Keratinocyte (primary cell): ENCODE results near the gene PCDHGA2. TPM values are rescaled to one million over a fixed set of nuclear protein-coding genes. Genes with fewer than 3 reads are reported as not detected.

Source experiments
- DNase-seq: peaks from one replicate; pipeline ENCODE4 v3.0.0-alpha.2; 2011; ENCODE audit warnings: low read depth, missing footprints, low spot score
- FAIRE-seq: peaks from 2 replicates; lab custom pipeline; 2011; peaks lifted over from hg19 to GRCh38; lab: Jason Lieb, UNC
- H2AFZ ChIP-seq: 2 replicates; pipeline ENCODE4 v1.6.0; 2012; ENCODE audit warnings: low read length, control low read depth, inconsistent platforms; ENCODE audit not compliant: control insufficient read depth
- H3K27ac ChIP-seq: 2 replicates; pipeline ENCODE4 v1.5.1; 2011; ENCODE audit warnings: low read length; ENCODE audit not compliant: control insufficient read depth, insufficient read depth
- H3K27me3 ChIP-seq: 3 replicates; pipeline ENCODE4 v1.6.0; 2011; ENCODE audit warnings: low read length; ENCODE audit not compliant: control insufficient read depth, insufficient read depth; ENCODE audit errors: extremely low read depth
- H3K36me3 ChIP-seq, 2 experiments: 2 replicates in 1 of 2; 3 replicates in 1 of 2; pipeline ENCODE4 v1.5.1; 2011; ENCODE audit warnings: low read length in 2 of 2, mild to moderate bottlenecking in 1 of 2; ENCODE audit not compliant: control insufficient read depth in 2 of 2, insufficient read depth in 2 of 2; ENCODE audit errors: extremely low read depth in 1 of 2
- H3K4me1 ChIP-seq: 3 replicates; pipeline ENCODE4 v1.5.1; 2011; ENCODE audit warnings: low read length; ENCODE audit not compliant: control insufficient read depth, insufficient read depth; ENCODE audit errors: extremely low read depth
- H3K4me2 ChIP-seq: 3 replicates; pipeline ENCODE4 v1.6.0; 2011; ENCODE audit warnings: low read depth, low read length; ENCODE audit not compliant: control insufficient read depth, insufficient read depth; ENCODE audit errors: extremely low read depth
- H3K4me3 ChIP-seq, 3 experiments: fragments of 200-600 bp in 1 of 3; sonication (generic) in 1 of 3; 2 replicates in 2 of 3; 3 replicates in 1 of 3; pipeline ENCODE4 v1.5.1; 2011 to 2016; ENCODE audit warnings: low read length in 3 of 3, mild to moderate bottlenecking in 3 of 3, control low read depth in 2 of 3, inconsistent platforms in 1 of 3, low read depth in 1 of 3, mixed read lengths in 1 of 3, mixed run types in 1 of 3, moderate library complexity in 1 of 3; ENCODE audit not compliant: control insufficient read depth in 2 of 3, insufficient read depth in 2 of 3; ENCODE audit errors: extremely low read depth in 1 of 3
- H3K79me2 ChIP-seq: 2 replicates; pipeline ENCODE4 v1.6.0; 2012; ENCODE audit warnings: low read length; ENCODE audit not compliant: control insufficient read depth, insufficient read depth
- H3K9ac ChIP-seq: 3 replicates; pipeline ENCODE4 v1.6.0; 2011; ENCODE audit warnings: low read length; ENCODE audit not compliant: control insufficient read depth, insufficient read depth; ENCODE audit errors: extremely low read depth
- H3K9me1 ChIP-seq: 3 replicates; pipeline ENCODE4 v1.6.0; 2011; ENCODE audit warnings: low read length; ENCODE audit not compliant: control insufficient read depth, insufficient read depth; ENCODE audit errors: extremely low read depth
- H3K9me3 ChIP-seq: 2 replicates; pipeline ENCODE4 v1.5.1; 2012; ENCODE audit warnings: low read depth, low read length; ENCODE audit not compliant: control insufficient read depth
- H4K20me1 ChIP-seq: 3 replicates; pipeline ENCODE4 v1.6.0; 2011; ENCODE audit warnings: low read length; ENCODE audit not compliant: control insufficient read depth, insufficient read depth; ENCODE audit errors: extremely low read depth
- EZH2 ChIP-seq: IDR thresholded peaks from one replicate; pipeline ENCODE4 v1.6.1; 2012; ENCODE audit warnings: inconsistent platforms, mild to moderate bottlenecking, low read length, moderate library complexity
- dilution Hi-C: fragments of 300-500 bp; cut with MboI; formaldehyde crosslinking; loops from one replicate; pipeline ENCODE4 v1.7.0; 2020; ENCODE audit warnings: low sequenced_read_pairs; ENCODE audit not compliant: extremely low pct_ligation_motif_present
- polyA plus RNA-seq, 5 experiments: library from polyadenylated mRNA; depleted of rRNA in 3 of 5; stranded (reverse) in 3 of 5; stranded (forward) in 1 of 5; unstranded in 1 of 5; fragments of >200 nt; gene quantifications; 1 replicate in 1 of 5; 2 replicates in 3 of 5; 3 replicates in 1 of 5; pipeline versions ENCODE4 v1.2.1 to v1.2.3, GENCODE V29; 2011 to 2012; ENCODE audit warnings: missing spikeins in 2 of 5, low read depth in 1 of 5, low replicate concordance in 1 of 5
- TF ChIP-seq, protein P1 (sequence below), 3 experiments: IDR thresholded peaks in 1 of 3; conservative IDR thresholded peaks in 1 of 3; optimal IDR thresholded peaks in 1 of 3; 2 replicates in 2 of 3; 3 replicates in 1 of 3; pipeline versions ENCODE3 to v1.5.1; 2011; ENCODE audit warnings: low read length in 3 of 3, mild to moderate bottlenecking in 3 of 3, moderate library complexity in 2 of 3, control low read depth in 1 of 3, inconsistent platforms in 1 of 3; ENCODE audit not compliant: insufficient read depth in 2 of 3; ENCODE audit errors: extremely low read depth in 1 of 3

The PCDHGA2 gene
- polyA plus RNA-seq, 1 donor (not counting 4 experiments of a cell fraction or from before 2014, with no cell fraction given), result 0.14 TPM

DNA sequence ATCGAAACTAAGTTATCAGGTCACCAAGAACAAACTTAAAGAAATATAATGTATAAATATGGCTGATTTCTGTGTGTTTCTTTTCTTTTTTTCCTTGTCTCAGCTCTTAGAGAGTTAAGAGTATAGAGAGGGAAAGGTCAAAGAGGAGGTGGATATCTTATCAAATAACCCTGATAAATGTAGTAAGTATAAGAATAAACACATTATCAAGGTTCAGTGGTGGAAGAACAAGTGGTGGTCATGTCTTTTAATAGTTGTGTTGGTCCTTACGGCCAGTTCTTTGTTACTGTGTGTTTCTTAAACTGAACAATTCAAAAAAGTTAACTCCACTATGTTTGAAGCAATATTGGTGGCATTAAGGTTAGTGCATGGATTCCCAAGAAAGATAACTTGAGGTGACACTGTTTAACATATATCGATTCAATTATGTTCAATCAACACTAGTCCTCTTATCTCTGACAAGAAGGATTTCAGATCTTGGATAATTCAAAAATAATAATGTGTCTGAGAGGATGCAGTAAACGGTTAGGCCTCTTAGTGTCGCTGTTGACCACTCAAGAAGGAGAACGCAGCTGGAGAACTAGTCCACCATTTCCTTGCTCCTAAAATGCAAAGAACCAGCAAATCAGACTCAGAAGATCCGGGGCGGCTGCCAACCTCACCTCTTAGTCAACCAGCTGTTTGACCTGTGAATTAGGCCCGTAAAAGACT is 4.8 kb downstream of the PCDHGA2 start, which contains the start of gene PCDHGA3:
Gene PCDHGA3 (plus strand): TSS at position 588 of the 711 bp plus-strand sequence. CDS start 205 bp downstream, outside the sequence.
- H2AFZ ChIP-seq, result peak within 1 kb of the TSS; percentile 26
- peak within 1 kb of the TSS; percentile 14 for H3K4me2 ChIP-seq
- no peak for DNase-seq
- H3K27ac ChIP-seq, result no peak within 1 kb of the TSS
- H3K36me3 ChIP-seq, result no peaks in the 10 kb centered on the region
- no peak within 1 kb of the TSS for H3K9ac ChIP-seq
- H3K4me1 ChIP-seq, result no peaks in the 10 kb centered on the region
- TF ChIP-seq, protein P1, sequence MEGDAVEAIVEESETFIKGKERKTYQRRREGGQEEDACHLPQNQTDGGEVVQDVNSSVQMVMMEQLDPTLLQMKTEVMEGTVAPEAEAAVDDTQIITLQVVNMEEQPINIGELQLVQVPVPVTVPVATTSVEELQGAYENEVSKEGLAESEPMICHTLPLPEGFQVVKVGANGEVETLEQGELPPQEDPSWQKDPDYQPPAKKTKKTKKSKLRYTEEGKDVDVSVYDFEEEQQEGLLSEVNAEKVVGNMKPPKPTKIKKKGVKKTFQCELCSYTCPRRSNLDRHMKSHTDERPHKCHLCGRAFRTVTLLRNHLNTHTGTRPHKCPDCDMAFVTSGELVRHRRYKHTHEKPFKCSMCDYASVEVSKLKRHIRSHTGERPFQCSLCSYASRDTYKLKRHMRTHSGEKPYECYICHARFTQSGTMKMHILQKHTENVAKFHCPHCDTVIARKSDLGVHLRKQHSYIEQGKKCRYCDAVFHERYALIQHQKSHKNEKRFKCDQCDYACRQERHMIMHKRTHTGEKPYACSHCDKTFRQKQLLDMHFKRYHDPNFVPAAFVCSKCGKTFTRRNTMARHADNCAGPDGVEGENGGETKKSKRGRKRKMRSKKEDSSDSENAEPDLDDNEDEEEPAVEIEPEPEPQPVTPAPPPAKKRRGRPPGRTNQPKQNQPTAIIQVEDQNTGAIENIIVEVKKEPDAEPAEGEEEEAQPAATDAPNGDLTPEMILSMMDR (optimal IDR thresholded peaks at IDR 0.05 in 1 of 3, IDR thresholded peaks at IDR 0.05 in 1 of 3, conservative IDR thresholded peaks at IDR 0.05 in 1 of 3; ENCODE audit: extremely low read depth in 1 of 3, insufficient read depth in 2 of 3, low read length in 3 of 3), result peak; percentile 19 to 43 (median 43)
- TF ChIP-seq EZH2, result no peak
- H3K9me1 ChIP-seq, result no peaks in the 10 kb centered on the region
- no peak for FAIRE-seq
- H3K79me2 ChIP-seq, result no peaks in the 10 kb centered on the region
- H3K4me3 ChIP-seq, result peak within 1 kb of the TSS in 1 of 3 experiments; percentile 13
- dilution Hi-C loops, result no loop called here
- H3K27me3 ChIP-seq, result peaks cover 11% of the 10 kb centered on the region
- no peaks in the 10 kb centered on the region for H4K20me1 ChIP-seq
- peaks cover 16% of the 10 kb centered on the region for H3K9me3 ChIP-seq

DNA sequence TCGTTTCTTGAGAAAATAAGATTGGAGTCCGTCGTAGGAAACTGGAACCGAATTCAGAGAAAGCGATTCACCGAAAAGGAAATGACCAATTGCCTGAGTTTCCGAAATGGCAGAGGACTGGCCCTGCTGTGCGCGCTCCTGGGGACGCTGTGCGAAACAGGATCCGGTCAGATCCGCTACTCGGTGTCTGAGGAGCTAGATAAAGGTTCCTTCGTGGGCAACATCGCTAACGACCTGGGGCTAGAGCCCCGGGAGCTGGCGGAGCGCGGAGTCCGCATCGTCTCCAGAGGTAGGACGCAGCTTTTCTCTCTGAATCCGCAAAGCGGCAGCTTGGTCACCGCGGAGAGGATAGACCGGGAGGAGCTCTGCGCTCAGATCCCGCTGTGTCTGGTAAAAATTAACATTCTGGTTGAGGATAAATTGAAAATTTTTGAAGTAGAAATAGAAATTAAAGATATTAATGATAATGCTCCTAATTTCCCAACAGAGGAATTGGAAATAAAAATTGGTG is 5.4 kb downstream of the PCDHGA2 start:
- Histone ChIP-seq H3K27me3 (peaks cover 6% of the 10 kb centered on the region), H2AFZ (peak overlapping the region; percentile 26), H4K20me1 (no peaks in the 10 kb centered on the region), H3K27ac (no peak overlapping the region), H3K9me3 (peaks cover 14% of the 10 kb centered on the region), H3K4me2 (peak overlapping the region; percentile 14), H3K36me3 (no peaks in the 10 kb centered on the region), H3K4me1 (no peaks in the 10 kb centered on the region), H3K9ac (no peak overlapping the region), H3K4me3 (peak overlapping the region in 1 of 3 experiments; percentile 13), H3K9me1 (no peaks in the 10 kb centered on the region), H3K79me2 (no peaks in the 10 kb centered on the region)
- FAIRE-seq, result no peak
- TF ChIP-seq, protein P1 (optimal IDR thresholded peaks at IDR 0.05 in 1 of 3, IDR thresholded peaks at IDR 0.05 in 1 of 3, conservative IDR thresholded peaks at IDR 0.05 in 1 of 3; ENCODE audit: extremely low read depth in 1 of 3, insufficient read depth in 2 of 3, low read length in 3 of 3), result no peak
- TF ChIP-seq EZH2, result no peak
- dilution Hi-C loops, result no loop called here
- no peak for DNase-seq
